C4-2B (cell line): ENCODE results near the gene PRDM5.

Source experiments
- ZFX ChIP-seq: fragments of 450-650 bp; IDR thresholded peaks from 2 replicates; pipeline ENCODE4 v1.6.1; 2017
- TF ChIP-seq, protein P1 (sequence below): fragments of 450-650 bp; conservative IDR thresholded peaks from 2 replicates; pipeline ENCODE4 v1.5.1; 2017; ENCODE audit warnings: mild to moderate bottlenecking

DNA sequence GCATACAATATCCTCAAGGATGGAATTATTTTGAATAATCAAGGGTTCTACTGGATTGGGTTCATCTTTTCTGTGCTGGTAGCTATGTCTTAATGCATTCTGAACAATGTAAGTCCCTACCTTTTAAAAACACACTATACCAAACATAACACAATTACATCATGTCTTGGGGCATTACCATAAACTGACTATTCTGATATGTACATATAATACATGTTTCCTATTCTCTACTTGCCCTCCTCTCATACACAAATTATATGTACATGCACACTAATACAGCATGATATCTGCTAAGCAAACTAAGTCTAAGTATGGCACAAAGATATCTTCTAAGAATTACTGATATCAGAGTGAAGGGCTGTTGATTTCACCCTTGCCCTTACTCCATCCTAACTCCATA is 147.1 kb downstream of the PRDM5 start:
- TF ChIP-seq, protein P1, sequence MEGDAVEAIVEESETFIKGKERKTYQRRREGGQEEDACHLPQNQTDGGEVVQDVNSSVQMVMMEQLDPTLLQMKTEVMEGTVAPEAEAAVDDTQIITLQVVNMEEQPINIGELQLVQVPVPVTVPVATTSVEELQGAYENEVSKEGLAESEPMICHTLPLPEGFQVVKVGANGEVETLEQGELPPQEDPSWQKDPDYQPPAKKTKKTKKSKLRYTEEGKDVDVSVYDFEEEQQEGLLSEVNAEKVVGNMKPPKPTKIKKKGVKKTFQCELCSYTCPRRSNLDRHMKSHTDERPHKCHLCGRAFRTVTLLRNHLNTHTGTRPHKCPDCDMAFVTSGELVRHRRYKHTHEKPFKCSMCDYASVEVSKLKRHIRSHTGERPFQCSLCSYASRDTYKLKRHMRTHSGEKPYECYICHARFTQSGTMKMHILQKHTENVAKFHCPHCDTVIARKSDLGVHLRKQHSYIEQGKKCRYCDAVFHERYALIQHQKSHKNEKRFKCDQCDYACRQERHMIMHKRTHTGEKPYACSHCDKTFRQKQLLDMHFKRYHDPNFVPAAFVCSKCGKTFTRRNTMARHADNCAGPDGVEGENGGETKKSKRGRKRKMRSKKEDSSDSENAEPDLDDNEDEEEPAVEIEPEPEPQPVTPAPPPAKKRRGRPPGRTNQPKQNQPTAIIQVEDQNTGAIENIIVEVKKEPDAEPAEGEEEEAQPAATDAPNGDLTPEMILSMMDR = no peak
- no peak for TF ChIP-seq ZFX
